Amniotic stem cell (primary cell): Measurements from ENCODE around the gene ANAPC15.
A peak's percentile ranks its signal among the peaks of the same experiment; 100 is the strongest.
"Not testable (repeated sequence)": the region's sequence is repeated elsewhere in the genome, so short reads cannot be mapped to it uniquely, and the experiment has no call there.

ENCODE experiments used
- DNase-seq: peaks from one replicate; lab custom pipeline; 2025; lab: John Stamatoyannopoulos, UW

ANAPC15 gene

GRCh38 chr11:72112143-72112977, at the start of gene ANAPC15:
ANAPC15 (minus strand) TSS chr11:72112695; CDS start chr11:72111276, 1,419 bp downstream.
- peak; percentile 99 for DNase-seq

- no peak for DNase-seq
Observed at GRCh38 chr11:72160319-72160718, 47.8 kb upstream of the ANAPC15 start.

- no peak for DNase-seq
Observed at GRCh38 chr11:72157131-72157530, 44.6 kb upstream of the ANAPC15 start.

- DNase-seq, result no peak
Observed at GRCh38 chr11:72155751-72156150, 43.3 kb upstream of the ANAPC15 start.

DNA sequence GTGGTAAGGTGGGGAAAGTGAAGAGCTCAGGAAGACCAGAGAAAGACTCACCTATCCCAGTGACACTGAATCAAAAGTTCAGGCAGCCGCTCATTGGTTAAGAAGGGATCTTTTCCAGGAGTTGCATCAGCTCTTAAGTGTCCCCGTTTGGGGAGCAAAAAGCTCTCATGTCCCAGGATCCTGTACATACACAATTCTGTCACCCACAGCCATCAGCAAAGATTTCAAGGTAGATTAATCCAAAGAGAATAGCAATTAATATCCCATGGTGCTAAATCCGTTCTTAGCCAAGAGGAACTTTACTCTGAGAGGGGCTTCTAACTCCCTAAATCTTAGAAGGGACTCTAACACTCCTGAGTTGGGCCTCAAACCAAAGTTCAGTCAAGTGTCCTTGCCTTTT, 42.3 kb upstream of the ANAPC15 start:
- no peak for DNase-seq

- DNase-seq, result not testable (repeated sequence)
Observed at GRCh38 chr11:72153874-72154273, 41.4 kb upstream of the ANAPC15 start.

GRCh38 chr11:72150882-72151281, 38.4 kb upstream of the ANAPC15 start:
- DNase-seq, result no peak

- no peak for DNase-seq
Observed at GRCh38 chr11:72146625-72147024, 34.1 kb upstream of the ANAPC15 start.

GRCh38 chr11:72144807-72145565, 32.5 kb upstream of the ANAPC15 start:
- DNase-seq, result peak; percentile 41

DNA sequence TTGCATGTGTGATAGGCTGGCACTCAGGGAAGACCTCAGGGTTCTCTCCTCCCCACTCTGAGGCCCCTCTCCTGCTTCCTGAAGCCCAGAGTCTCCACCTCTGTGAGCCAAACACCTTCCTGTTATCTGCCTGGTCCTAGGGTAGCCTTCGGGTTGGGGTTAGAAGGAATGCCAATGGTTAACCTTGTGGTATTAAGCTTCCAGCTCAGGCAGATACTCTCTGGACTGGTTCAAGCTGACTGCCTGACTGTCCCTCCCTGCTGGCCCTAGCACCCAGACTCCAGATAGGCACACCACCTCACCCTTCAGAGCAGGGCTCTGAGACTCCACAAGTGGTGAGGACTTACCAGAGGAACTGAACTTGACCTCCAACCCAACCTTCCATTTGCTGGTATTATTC, 30.0 kb upstream of the ANAPC15 start:
- DNase-seq, result not testable (repeated sequence)

DNA sequence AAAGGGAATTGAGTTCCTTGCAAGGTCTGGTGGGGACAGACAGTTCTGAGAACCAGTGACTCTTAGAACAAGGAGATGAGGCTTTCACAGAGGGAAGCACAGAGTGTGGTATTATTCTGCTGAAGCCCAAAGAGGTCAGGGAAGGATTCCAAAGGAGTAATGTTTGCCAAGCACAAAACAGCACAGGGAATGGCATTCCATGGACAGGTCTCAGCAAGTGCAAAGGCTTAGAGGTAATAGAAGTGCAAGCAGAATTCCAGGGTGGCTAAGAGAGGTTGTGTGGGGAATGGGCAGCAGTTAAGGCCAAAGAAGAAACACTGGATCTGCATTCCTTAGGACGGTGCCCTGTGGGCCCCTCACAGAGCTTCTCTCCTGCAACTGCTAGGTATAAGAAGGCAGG, 29.6 kb upstream of the ANAPC15 start:
- DNase-seq, result not testable (repeated sequence)

DNA sequence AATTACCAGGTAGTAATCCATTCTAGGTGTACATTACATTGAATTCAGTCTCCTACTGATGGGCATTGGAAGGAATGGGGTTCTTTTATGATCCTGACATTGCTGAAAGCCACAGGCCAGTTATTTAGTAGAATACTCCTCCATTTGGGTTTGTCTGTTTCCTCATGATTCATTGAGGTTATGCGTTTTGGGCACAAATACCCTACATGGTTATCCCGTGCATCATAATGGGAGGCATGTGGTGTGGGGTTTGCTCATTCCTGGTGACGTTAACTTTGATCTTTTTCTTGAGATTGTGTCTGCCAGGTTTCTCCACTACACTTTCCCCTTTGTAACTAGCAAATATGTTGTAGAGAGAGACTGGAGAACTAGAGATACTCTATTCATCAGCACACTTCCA, 28.6 kb upstream of the ANAPC15 start:
- DNase-seq, result peak; percentile 65

GRCh38 chr11:72140661-72141060, 28.2 kb upstream of the ANAPC15 start:
- no peak for DNase-seq

DNA sequence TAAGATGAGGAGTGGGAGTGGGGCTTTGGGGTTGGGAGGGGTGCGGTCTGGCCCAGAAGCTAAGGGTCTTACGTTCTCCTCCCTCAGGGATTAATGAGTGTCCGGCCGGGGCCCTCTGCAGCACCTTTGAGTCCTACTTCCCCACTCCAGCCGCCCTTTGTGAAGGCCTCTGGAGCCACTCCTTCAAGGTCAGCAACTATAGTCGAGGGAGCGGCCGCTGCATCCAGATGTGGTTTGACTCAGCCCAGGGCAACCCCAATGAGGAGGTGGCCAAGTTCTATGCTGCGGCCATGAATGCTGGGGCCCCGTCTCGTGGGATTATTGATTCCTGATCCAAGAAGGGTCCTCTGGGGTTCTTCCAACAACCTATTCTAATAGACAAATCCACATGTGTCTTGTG, 27.0 kb upstream of the ANAPC15 start:
- DNase-seq, result no peak

DNA sequence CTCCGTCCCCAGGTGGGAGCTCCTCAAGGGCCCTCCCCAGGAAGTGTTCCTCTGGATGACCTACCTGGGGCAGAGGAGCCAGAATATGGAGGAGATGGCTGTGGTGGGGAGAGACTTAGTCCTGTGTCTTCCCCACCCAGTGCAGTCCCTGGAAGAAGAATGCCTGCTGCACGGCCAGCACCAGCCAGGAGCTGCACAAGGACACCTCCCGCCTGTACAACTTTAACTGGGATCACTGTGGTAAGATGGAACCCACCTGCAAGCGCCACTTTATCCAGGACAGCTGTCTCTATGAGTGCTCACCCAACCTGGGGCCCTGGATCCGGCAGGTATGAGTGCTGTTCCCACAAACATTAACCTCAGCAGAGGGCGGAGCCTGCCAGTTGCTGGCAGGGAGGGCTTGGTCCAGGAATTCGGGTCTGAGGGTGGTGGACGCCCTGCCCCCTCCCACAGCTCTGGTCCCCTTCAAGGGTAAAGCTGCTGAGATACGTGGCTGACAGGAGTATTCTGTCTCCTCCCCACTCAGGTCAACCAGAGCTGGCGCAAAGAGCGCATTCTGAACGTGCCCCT, 26.4 kb upstream of the ANAPC15 start:
- DNase-seq, result no peak

- DNase-seq, result no peak
Observed at GRCh38 chr11:72136684-72137262, 24.3 kb upstream of the ANAPC15 start.

GRCh38 chr11:72135891-72136683, 23.6 kb upstream of the ANAPC15 start:
- no peak for DNase-seq

DNA sequence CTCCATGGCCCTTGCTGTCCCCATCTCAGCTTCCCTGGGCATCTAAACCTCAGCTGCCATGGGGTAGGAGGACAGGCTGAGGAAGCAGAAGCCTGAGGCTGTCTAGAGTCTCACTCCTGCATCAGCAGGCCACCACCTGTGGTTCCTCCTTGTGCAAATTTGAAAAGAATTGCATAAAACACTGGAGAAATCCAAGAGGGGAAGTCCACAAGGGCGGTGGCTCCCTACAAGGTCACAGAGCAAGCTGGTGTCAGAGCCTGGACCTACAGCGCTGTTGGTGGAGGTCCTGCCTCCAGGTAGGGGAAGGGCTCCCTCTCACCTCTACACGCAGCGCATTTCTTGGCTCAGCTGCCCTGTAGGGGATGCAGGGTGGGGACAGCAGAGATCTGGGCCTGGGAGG, 23.0 kb upstream of the ANAPC15 start, which contains the start of gene FOLR3:
Gene FOLR3, plus strand, starts transcription at position 253 of the 400 bp plus-strand sequence. CDS start 228 bp downstream, outside the sequence.
- not testable (repeated sequence) for DNase-seq

DNA sequence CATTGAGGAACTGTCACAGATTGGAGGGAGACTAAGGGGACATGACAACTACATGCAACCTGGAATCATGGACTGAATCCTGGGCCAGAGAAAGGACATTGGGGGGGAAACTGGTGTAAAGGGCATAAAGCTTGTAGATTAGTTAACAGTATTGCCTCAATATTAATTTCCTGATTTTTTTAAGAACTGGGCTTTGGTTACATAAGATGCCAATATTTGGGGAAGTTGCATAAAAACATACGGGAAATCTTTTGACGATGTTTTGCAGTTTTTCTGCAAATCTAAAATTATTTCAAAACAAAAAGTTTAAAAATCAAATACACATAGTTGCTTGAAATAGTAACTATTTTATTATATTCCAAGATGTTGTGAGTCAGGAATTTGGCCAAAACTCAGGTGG, 20.2 kb upstream of the ANAPC15 start:
- DNase-seq, result no peak

DNA sequence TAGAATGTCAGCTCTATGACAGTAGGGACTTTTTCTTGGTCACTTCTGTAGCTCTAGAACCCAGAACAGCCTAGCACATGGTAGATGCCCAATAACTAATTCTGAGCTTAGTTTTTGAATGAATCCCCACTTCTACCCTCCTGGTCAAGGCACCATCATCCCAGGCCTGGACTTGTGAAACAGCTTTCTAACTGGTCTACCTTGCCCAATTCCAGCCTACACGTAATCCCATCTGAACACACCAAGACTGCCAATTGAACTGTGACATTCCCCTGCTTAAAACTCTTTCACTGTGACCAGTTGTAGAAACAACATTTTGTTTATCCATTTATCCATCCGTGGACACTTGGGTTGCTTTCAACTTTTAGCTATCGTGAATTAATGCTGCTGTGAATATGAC, 16.9 kb upstream of the ANAPC15 start:
- DNase-seq, result no peak

DNA sequence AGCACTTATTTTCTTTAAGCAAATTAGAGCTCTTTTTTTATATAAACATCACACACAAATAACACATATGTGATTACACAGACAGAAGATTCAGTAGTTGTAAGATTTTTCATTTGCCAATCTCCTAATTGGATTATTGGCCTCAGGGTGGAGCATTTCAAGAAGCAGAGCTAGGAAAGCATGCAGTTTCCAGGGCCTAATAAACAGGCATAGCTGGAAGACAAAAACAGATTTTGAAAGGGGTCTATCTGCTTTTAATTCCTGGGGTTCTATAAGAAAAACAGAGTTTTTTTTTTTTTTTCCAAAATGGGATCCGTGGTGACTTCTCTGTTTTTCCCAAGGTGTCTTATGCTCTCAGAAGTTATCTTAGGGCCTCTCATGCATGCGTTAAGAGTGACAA, 15.4 kb upstream of the ANAPC15 start:
- no peak for DNase-seq

- no peak for DNase-seq
Observed at GRCh38 chr11:72125956-72126355, 13.5 kb upstream of the ANAPC15 start.
